Measurements from ENCODE around the gene EEFSEC.

DNA sequence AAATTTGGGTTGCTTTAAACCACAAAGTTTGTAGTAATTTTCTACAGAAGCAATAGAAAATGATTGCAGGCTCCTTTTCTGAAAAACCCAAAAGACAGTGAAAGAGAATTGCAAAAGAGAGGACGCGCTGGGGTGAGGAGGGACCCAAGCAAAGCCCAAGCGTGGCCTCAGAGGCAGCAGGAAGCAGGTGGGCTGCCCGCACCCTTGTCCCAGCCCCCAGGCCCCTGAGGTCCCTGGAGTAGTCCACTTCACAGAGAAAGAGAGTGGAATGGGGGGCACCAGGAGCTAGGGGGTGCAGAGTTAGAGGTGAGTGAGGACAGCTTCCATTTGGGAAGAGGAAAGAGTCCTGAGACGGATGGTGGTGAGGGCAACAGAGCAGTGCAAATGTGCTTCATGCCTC, 301.8 kb downstream of the EEFSEC start:
- TF ChIP-seq, protein P1, sequence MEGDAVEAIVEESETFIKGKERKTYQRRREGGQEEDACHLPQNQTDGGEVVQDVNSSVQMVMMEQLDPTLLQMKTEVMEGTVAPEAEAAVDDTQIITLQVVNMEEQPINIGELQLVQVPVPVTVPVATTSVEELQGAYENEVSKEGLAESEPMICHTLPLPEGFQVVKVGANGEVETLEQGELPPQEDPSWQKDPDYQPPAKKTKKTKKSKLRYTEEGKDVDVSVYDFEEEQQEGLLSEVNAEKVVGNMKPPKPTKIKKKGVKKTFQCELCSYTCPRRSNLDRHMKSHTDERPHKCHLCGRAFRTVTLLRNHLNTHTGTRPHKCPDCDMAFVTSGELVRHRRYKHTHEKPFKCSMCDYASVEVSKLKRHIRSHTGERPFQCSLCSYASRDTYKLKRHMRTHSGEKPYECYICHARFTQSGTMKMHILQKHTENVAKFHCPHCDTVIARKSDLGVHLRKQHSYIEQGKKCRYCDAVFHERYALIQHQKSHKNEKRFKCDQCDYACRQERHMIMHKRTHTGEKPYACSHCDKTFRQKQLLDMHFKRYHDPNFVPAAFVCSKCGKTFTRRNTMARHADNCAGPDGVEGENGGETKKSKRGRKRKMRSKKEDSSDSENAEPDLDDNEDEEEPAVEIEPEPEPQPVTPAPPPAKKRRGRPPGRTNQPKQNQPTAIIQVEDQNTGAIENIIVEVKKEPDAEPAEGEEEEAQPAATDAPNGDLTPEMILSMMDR (IDR thresholded peaks at IDR 0.05; ENCODE audit: poor library complexity, severe bottlenecking) = no peak
- TF ChIP-seq POLR2AphosphoS5 (IDR thresholded peaks at IDR 0.05) = no peak
- TF ChIP-seq TAF1 (IDR thresholded peaks at IDR 0.05; ENCODE audit: low read depth) = no peak
- TF ChIP-seq SMC3 (conservative IDR thresholded peaks at IDR 0.05; ENCODE audit: poor library complexity) = no peak

Data from neural cell (in vitro differentiated cells).